Activated CD8-positive, alpha-beta memory T cell treated with anti-CD3 and anti-CD28 coated beads, Interleukin-2, amount 10 ng/mL, durations not matched to agents 7 days and 5 days (primary cell): ENCODE results near the gene FLII. TPM values are rescaled to one million over a fixed set of nuclear protein-coding genes. Genes with fewer than 3 reads are reported as not detected.
"Not testable (repeated sequence)": the region's sequence is repeated elsewhere in the genome, so short reads cannot be mapped to it uniquely, and the experiment has no call there.

Experiments
- ATAC-seq: fragments of 150-1000 bp; cut with Tn5 transposase; one replicate; pipeline ENCODE4 v1.10.0; 2021; ENCODE audit warnings: moderate library complexity
- CTCF ChIA-PET: fragments of 350-600 bp; sonication (Branson Sonifier 250); formaldehyde crosslinking; loops from one replicate; lab custom pipeline; 2021; ENCODE audit warnings: antibody characterized with exemption; lab: Charles Lee
- DNase-seq: peaks from one replicate; pipeline ENCODE4 v3.0.0-alpha.2; 2020
- H3K27ac Mint-ChIP-seq: one replicate; pipeline ENCODE4 v1.8.0; 2021; ENCODE audit warnings: mild to moderate bottlenecking, mixed read lengths
- H3K27me3 Mint-ChIP-seq: one replicate; pipeline ENCODE4 v1.8.0; 2021; ENCODE audit warnings: mixed read lengths
- H3K36me3 Mint-ChIP-seq: one replicate; pipeline ENCODE4 v1.8.0; 2021; ENCODE audit warnings: mild to moderate bottlenecking, mixed read lengths
- H3K4me1 Mint-ChIP-seq: one replicate; pipeline ENCODE4 v1.8.0; 2021; ENCODE audit warnings: mixed read lengths
- H3K4me3 Mint-ChIP-seq: one replicate; pipeline ENCODE4 v1.8.0; 2021; ENCODE audit warnings: mild to moderate bottlenecking, moderate library complexity, mixed read lengths
- H3K9me3 Mint-ChIP-seq: one replicate; pipeline ENCODE4 v1.8.0; 2022; ENCODE audit warnings: low read depth, mixed read lengths
- total RNA-seq, 2 experiments: library from RNA; stranded (reverse); gene quantifications; one replicate each; pipeline ENCODE4 v1.2.3, GENCODE V29; 2021

The FLII gene
- total RNA-seq, result 100 to 1,000 TPM; 338 to 357 TPM

DNA sequence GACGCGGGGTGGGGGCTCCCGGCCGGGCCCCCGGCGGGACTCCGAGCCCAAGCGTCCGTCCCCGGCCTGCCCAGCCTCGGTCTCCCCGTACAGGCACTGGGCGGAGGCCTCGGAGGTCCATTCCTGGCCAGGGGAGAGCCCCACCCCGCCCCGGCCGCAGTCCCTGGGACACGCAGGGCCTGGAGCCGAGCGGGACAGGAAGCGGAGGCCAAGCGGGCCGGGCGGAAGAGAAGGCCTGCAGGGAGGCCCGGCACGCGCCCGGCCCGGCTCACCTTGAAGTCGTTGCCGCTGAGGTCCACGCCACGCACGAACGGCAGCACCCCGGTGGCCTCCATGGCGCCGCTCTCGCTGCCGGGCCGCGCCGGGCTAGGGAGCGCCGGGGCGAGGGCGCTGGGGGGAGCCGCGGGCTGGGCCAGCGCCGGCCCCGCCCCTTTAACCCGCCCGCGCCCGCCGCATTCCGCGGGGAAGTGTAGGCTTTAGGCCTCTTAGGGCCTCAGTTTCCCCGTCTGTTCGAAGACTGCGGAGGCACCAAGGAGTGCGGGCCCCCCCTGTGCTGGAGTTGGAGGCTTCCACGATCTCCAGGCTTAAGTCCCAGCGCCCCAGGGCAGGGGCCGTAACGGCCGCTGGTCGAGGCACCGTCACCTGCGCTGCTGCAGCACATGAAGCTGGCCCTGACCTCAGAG, at the start of gene FLII:
FLII (minus strand) TSS at position 383 of the 683 bp plus-strand sequence; CDS start at position 335, 48 bp downstream.
- Mint-ChIP-seq H3K4me3 (peak within 1 kb of the TSS; percentile 98), H3K27ac (peak within 1 kb of the TSS; percentile 90), H3K4me1 (peaks cover 42% of the 10 kb centered on the region), H3K36me3 (peaks cover 16% of the 10 kb centered on the region), H3K9me3 (no peaks in the 10 kb centered on the region), H3K27me3 (no peaks in the 10 kb centered on the region)
- ATAC-seq, result peak; percentile 45
- CTCF ChIA-PET, result interaction anchor here (0.8 to 3.1 kb wide), 3 partner anchors 10 to 35 kb away, joined by 3 to 9 read pairs (median 4); no protein-coding TSS in a partner anchor
- DNase-seq, result peak; percentile 67

DNA sequence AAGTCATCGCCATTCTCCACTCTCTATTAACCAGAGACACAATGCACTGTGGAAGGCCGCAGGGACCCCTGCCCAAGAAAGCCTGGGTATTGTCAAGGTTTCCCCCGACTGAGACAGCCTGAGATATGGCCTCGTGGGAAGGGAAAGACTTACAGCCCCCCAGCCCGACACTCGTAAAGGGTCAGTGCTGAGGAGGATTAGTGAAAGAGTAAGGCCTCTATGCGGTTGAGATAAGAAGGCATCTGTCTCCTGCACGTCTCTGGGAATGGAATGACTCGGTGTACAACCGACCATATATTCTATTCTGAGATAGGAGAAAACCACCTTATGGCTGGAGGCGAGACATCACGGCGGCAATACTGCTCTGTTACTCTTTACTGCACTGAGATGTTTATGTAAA, 44.7 kb upstream of the FLII start:
- H3K36me3 Mint-ChIP-seq, result peaks cover 48% of the 10 kb centered on the region
- ATAC-seq, CTCF ChIA-PET, H3K4me1 Mint-ChIP-seq, H3K9me3 Mint-ChIP-seq, H3K27me3 Mint-ChIP-seq, H3K4me3 Mint-ChIP-seq, DNase-seq, H3K27ac Mint-ChIP-seq: not testable (repeated sequence)

DNA sequence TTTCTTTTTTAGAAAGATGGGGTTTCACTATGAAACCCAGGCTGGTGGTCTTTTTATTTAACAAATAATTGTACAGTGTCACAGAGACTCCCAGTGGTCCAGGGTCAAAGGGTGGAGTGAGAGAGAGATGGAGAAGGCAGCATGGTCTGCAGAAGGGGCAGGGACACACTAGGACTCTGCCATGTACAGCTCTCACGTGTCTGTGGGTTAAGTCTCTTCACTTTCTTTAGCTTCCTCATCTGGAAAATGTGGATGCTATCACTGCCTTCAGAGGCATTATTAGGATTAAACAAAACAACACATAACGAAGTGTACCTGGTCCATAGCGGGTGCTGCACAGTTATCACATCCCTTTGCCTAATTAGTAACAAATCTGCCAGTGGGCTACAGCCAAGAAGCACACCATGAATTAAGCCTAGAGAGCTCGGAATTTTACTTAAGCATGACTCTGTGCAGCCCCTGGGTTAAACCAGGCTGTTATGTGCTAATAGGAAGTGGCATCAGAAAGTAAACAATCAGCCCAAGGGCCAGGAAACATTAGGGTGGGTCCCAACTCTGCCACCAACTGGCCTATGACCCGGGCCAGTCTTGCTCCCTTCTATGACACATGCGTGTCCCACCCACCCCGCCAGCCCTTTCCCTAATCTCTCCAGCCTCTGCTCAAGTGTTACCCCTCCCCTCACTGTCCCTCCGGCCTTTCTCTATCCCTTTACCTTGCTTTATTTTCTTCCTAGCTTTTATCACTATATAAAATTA, 42.4 kb upstream of the FLII start:
- H3K4me3 Mint-ChIP-seq, result no peak overlapping the region
- no peaks in the 10 kb centered on the region for H3K4me1 Mint-ChIP-seq
- no peak overlapping the region for H3K27ac Mint-ChIP-seq
- no peaks in the 10 kb centered on the region for H3K27me3 Mint-ChIP-seq
- H3K9me3 Mint-ChIP-seq, result no peaks in the 10 kb centered on the region
- ATAC-seq (no peak), DNase-seq (no peak)
- CTCF ChIA-PET, result no interaction called here
- peaks cover 48% of the 10 kb centered on the region for H3K36me3 Mint-ChIP-seq

DNA sequence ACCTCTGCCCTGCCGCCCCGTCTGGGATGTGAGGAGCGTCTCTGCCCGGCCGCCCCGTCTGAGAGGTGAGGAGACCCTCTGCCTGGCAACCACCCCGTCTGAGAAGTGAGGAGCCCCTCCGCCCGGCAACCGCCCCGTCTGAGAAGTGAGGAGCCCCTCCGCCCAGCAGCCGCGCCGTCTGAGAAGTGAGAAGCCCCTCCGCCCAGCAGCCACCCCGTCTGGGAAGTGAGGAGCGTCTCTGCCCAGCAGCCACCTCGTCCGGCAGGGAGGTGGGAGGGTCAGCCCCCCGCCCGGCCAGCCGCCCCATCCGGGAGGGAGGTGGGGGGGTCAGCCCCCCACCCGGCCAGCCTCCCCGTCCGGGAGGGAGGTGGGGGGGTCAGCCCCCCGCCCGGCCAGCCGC, 39.5 kb upstream of the FLII start:
- peaks cover 39% of the 10 kb centered on the region for H3K36me3 Mint-ChIP-seq
- CTCF ChIA-PET, H3K4me3 Mint-ChIP-seq, ATAC-seq, DNase-seq, H3K27me3 Mint-ChIP-seq, H3K4me1 Mint-ChIP-seq, H3K27ac Mint-ChIP-seq, H3K9me3 Mint-ChIP-seq: not testable (repeated sequence)

DNA sequence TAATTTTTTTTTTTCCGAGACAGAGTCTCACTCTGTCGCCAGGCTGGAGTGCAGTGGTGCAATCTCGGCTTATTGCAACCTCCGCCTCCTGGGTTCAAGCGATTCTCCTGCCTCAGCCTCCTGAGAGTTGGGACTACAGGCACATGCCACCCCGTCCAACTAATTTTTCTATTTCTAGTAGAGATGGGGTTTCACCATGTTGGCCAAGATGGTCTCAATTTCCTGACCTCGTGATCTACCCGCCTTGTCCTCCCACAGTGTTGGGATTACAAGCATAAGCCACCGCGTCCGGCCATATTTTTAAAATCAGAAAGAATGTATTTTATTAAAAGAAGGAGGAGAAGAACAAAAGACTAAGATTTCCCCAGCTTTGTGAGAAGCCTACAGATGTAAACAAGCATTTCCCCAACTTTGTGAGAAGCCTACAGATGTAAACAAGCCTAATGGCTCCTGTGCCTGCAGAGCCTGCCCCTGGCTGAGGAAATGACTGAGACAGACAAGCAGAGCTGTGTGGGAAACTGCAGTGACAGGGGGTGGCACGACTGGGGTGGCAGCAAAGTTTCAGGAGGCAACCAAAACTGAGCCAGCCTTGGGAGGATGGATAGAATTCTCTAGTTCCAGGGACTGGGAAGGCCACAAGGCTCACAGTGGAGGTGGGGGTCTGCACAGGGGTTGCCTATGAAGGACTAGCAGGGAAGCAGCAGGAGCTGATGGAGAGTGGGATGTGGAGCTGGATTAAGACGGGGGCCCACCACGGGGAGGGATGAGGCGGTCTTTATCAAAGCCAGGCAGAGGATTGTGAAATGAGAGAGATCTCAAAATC, 33.4 kb upstream of the FLII start:
- DNase-seq (no peak), ATAC-seq (no peak)
- no peaks in the 10 kb centered on the region for H3K4me1 Mint-ChIP-seq
- no peaks in the 10 kb centered on the region for H3K9me3 Mint-ChIP-seq
- CTCF ChIA-PET, result interaction anchor here (0.5 kb wide), 1 partner anchor 63 kb away, joined by 3 read pairs; no protein-coding TSS in a partner anchor
- H3K27ac Mint-ChIP-seq, result peak overlapping the region; percentile 10
- H3K27me3 Mint-ChIP-seq, result no peaks in the 10 kb centered on the region
- H3K4me3 Mint-ChIP-seq, result no peak overlapping the region
- peaks cover 54% of the 10 kb centered on the region for H3K36me3 Mint-ChIP-seq

DNA sequence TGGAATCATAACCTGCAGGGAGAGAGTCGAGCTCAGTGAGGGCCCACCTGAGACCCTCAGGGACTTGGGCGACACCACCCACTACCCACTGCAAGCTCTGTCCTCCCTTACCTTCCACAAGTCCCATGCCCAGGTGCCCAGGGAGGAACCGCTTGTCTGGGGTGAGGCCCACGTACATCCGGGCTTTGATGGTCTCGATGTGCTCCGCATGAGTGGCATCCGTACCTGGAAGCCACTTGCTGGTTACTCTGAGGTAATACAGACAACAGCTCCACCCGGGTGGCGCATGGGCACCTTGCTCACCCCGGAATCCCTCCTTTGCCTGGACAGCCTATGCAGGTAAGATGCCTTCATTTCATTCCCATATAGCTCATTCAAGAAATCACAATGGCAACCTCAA, 26.8 kb upstream of the FLII start:
- no peaks in the 10 kb centered on the region for H3K4me1 Mint-ChIP-seq
- H3K36me3 Mint-ChIP-seq, result peaks cover 66% of the 10 kb centered on the region
- ATAC-seq (no peak), DNase-seq (no peak)
- H3K27ac Mint-ChIP-seq, result no peak overlapping the region
- no peak overlapping the region for H3K4me3 Mint-ChIP-seq
- no peaks in the 10 kb centered on the region for H3K27me3 Mint-ChIP-seq
- no peaks in the 10 kb centered on the region for H3K9me3 Mint-ChIP-seq
- CTCF ChIA-PET, result interaction anchor here (1.2 kb wide), 1 partner anchor 68 kb away, joined by 3 read pairs; no protein-coding TSS in a partner anchor

DNA sequence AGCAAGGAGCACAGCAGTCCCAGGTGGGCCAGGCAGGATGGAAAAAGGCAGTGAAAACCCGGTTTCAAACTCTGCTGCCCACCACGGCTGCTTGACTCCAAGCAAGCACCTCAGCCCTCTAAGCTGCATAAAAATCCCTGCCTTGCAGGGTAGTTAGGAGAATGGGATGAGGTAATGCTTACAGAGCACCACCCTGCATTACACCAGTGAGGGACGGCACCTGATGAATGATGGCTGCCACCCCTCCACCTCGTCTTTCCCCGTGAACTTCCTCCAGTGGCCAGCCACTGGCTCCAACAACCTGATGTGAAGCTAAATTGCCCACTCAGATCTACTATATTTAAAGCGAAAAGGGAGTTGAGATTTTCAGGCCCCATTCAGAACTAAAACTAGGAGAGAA, 23.2 kb upstream of the FLII start:
- no peak for DNase-seq
- H3K27me3 Mint-ChIP-seq, result no peaks in the 10 kb centered on the region
- no peak overlapping the region for H3K27ac Mint-ChIP-seq
- CTCF ChIA-PET, result interaction anchor here (0.6 kb wide), 1 partner anchor 64 kb away, joined by 3 read pairs; no protein-coding TSS in a partner anchor
- no peaks in the 10 kb centered on the region for H3K4me1 Mint-ChIP-seq
- H3K4me3 Mint-ChIP-seq, result no peak overlapping the region
- no peaks in the 10 kb centered on the region for H3K9me3 Mint-ChIP-seq
- no peak for ATAC-seq
- H3K36me3 Mint-ChIP-seq, result peaks cover 54% of the 10 kb centered on the region

DNA sequence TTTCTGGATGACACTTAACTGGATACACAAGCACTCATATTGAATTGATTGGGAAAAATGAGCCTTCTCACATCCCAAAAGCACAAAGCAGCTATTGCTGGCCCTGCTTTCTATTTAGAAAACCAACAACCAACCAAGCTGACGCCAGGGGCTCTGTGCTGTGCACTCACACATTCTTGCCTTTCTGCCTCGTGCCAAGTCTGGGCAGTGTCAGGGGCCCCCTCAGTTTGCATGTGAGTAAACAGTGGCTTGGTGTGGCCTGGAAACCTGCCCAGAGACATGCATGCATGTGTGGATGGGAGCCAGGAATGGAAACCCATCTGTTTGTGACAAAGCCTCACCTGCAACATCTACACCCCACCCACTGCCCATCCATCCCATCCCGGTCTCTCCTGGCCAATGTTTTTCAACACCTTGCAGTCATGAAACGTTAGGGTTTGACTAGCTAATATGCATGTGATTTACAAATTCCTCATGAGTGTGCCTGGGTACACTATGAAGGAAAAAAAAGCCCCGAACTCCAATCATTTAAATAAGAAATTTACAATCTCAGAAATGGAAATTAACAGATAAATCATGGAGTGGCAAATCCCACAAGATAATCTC, 22.3 kb upstream of the FLII start:
- DNase-seq (no peak), ATAC-seq (no peak)
- Mint-ChIP-seq H3K4me1 (no peaks in the 10 kb centered on the region), H3K27ac (no peak overlapping the region), H3K27me3 (no peaks in the 10 kb centered on the region), H3K4me3 (no peak overlapping the region), H3K9me3 (no peaks in the 10 kb centered on the region), H3K36me3 (peaks cover 56% of the 10 kb centered on the region)
- CTCF ChIA-PET, result no interaction called here

DNA sequence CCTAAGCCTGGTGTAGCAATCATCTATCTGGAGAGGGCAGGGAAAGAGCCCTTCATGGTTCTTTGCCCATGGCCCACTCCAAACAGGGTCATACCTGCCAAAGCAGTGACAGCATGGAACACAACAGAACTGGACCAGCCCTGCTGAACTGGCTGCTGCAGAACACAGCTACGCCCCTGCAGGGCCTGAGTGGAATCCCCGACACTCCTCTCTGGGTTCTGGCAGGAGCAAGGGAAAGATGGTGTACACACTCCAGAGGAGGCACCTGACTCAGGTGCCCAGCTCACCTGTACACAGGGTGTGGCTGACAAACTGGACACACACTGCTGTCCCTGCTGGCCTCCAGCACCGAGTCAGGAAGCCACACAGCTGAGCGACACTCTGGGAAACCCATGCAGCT, 21.7 kb upstream of the FLII start:
- CTCF ChIA-PET, result no interaction called here

DNA sequence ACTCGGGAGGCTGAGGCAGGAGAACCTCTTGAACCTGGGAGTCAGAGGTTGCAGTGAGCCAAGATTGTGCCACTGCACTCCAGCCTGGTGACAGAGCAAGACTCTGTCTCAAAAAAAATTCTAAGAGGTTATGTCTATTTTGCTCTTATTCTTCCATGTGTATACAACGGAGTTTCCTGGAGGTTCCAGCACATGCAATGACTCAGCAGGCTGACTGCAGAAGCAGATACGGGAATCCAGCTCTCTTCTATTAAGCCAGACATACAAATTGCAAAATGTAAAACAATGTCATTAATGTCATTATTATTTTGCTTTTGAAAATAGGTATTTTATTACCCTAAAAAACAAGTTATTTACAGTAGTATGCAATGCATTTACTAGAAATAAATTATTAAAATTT, 20.3 kb upstream of the FLII start:
- Mint-ChIP-seq H3K4me3 (no peak overlapping the region), H3K27ac (no peak overlapping the region), H3K36me3 (peaks cover 44% of the 10 kb centered on the region), H3K4me1 (no peaks in the 10 kb centered on the region), H3K9me3 (no peaks in the 10 kb centered on the region), H3K27me3 (no peaks in the 10 kb centered on the region)
- no peak for DNase-seq
- ATAC-seq, result no peak
- CTCF ChIA-PET, result no interaction called here

More for the DNA sequence above, 21.7 kb upstream of the FLII start:
- Mint-ChIP-seq H3K9me3 (no peaks in the 10 kb centered on the region), H3K36me3 (peaks cover 53% of the 10 kb centered on the region), H3K4me1 (no peaks in the 10 kb centered on the region), H3K4me3 (no peak overlapping the region), H3K27ac (no peak overlapping the region), H3K27me3 (no peaks in the 10 kb centered on the region)
- no peak for ATAC-seq
- DNase-seq, result no peak

DNA sequence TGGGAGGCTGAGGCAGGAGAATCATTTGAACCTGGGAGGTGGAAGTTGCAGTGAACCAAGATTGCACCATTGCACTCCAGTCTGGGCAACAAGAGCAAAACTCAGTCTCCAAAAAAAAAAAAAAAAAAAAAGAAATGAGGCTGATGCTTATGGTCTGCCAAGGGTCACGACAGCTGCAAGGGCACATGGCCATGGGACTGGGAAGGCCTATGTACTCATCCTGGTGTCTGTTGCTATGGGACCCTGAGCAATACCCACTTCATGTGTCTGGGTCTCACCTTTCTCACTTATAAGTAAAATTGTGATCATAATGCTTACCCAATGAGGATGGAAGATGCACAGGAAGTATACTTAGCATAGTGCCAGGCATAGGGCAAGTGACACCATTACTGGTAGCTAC, 18.5 kb upstream of the FLII start:
- Mint-ChIP-seq H3K4me3 (no peak overlapping the region), H3K9me3 (no peaks in the 10 kb centered on the region), H3K36me3 (peaks cover 38% of the 10 kb centered on the region), H3K27ac (no peak overlapping the region), H3K4me1 (no peaks in the 10 kb centered on the region), H3K27me3 (no peaks in the 10 kb centered on the region)
- DNase-seq (no peak), ATAC-seq (no peak)
- CTCF ChIA-PET, result interaction anchor here (0.7 kb wide), 1 partner anchor 243 kb away, joined by 3 read pairs; no protein-coding TSS in a partner anchor

DNA sequence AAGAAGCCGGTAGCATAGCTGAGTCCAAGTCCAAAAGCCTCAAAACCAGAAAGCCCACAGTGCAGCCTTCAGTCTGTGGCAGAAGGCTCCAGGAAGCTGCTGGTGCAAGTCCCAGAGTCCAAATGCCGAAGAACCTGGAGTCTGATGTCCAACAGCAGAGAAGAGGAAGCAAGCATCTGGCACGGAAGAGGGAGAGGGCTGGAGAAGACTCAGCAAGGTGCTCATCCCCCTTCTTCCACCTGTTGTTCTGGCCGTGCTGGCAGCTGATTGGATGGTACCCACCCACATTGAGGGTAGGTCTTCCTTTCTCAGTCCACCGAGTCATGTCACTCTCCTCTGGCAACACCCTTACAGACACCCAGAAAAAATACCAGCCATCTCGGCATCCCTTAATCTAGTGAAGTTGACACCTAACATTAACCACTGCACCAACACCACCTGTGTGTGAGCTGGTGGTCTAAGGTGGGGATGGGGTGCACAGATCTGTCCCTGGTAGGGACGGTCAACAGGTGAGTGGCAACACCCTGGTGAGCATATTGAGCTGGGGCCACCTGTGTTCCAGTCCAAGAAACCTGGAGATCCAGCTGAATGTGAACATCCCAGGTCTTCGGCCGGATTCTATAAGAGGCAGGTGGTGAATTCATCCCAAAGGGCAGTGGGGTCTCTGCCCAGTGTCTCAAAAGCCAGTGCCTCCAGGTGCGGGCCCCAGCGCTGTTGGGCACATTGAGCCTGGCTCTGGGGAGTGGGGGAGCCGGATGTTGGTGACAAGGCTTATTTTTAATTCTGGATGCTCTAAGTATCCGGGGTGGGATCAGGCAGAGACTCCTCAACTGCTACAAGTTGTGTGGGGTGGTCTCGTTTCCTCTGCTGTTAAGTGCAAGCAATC, 11.8 kb upstream of the FLII start:
- ATAC-seq, result no peak

More for the DNA sequence above, 11.8 kb upstream of the FLII start:
- no peak overlapping the region for H3K27ac Mint-ChIP-seq
- H3K27me3 Mint-ChIP-seq, result no peaks in the 10 kb centered on the region
- peaks cover 25% of the 10 kb centered on the region for H3K4me1 Mint-ChIP-seq
- no peak overlapping the region for H3K4me3 Mint-ChIP-seq
- CTCF ChIA-PET, result no interaction called here
- no peaks in the 10 kb centered on the region for H3K9me3 Mint-ChIP-seq
- DNase-seq, result no peak
- H3K36me3 Mint-ChIP-seq, result peaks cover 10% of the 10 kb centered on the region
